Measurements from ENCODE around the gene DLG2.

DNA sequence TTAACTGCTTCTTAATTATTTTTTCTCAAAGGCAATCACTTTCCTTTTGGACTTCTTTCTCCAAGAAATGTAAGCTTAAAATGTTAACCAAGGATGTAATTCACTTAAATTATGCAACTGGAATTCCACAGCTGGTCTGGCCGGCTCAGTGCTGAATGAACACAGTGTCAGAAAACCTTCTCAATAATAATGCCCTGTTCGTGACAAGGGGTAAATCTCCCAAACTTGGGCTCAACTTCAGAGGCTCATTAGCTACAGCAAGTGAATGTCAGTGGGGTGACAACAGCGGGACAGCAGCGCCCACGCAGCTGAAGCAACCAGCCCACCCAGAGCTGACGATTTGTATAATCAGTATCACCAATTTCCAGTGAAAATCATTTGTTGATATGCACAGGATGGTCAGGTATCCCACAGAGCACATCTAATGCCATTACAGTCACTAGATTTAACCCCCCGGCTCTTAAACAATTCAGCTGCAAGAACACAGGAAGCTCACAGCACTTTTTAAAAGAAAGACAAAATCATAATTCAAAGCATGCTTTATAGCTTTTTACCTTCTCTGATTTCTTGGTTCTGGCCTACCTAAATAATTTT, 704.8 kb downstream of the DLG2 start:
- no peak for TF ChIP-seq CTCF (IDR thresholded peaks at IDR 0.05; ENCODE audit: insufficient read depth, low read depth, low read length)
- no peak for TF ChIP-seq EZH2 (IDR thresholded peaks at IDR 0.05; ENCODE audit: insufficient read depth, low read length)
